Fibroblast of lung (primary cell): ENCODE measurements around the gene POU2F1. TPM values are rescaled to one million over a fixed set of nuclear protein-coding genes. Genes with fewer than 3 reads are reported as not detected.

Experiments used
- DNase-seq, 2 donors: peaks; one replicate each; pipeline versions ENCODE4 v3.0.0 to v3.0.0-alpha.2; 2010; ENCODE audit warnings: low read depth in 2 of 2
- H2AFZ ChIP-seq: 2 replicates; pipeline ENCODE4 v1.5.1; 2012; ENCODE audit warnings: low read length, control low read depth, inconsistent platforms
- H3K27ac ChIP-seq: 2 replicates; pipeline ENCODE4 v1.5.1; 2011; ENCODE audit warnings: low read length, control low read depth; ENCODE audit not compliant: insufficient read depth
- H3K27me3 ChIP-seq: 2 replicates; pipeline ENCODE4 v1.5.1; 2011; ENCODE audit warnings: mild to moderate bottlenecking, low read length; ENCODE audit not compliant: control insufficient read depth, insufficient read depth
- H3K36me3 ChIP-seq: 2 replicates; pipeline ENCODE4 v1.5.1; 2011; ENCODE audit warnings: low read length; ENCODE audit not compliant: control insufficient read depth, insufficient read depth
- H3K4me1 ChIP-seq: 2 replicates; pipeline ENCODE4 v1.5.1; 2011; ENCODE audit warnings: low read length; ENCODE audit not compliant: control insufficient read depth, insufficient read depth; ENCODE audit errors: extremely low read depth
- H3K4me2 ChIP-seq: 2 replicates; pipeline ENCODE4 v1.5.1; 2011; ENCODE audit warnings: low read length, control low read depth; ENCODE audit not compliant: insufficient read depth; ENCODE audit errors: extremely low read depth
- H3K4me3 ChIP-seq, 4 experiments: fragments of 200-600 bp in 1 of 4; sonication (generic) in 1 of 4; replicated peaks in 1 of 4; 2 replicates each; pipeline ENCODE4 v1.5.1; 2011 to 2016; ENCODE audit warnings: low read length in 4 of 4, low read depth in 3 of 4, mild to moderate bottlenecking in 3 of 4, control low read depth in 2 of 4, inconsistent platforms in 1 of 4, mixed read lengths in 1 of 4; ENCODE audit not compliant: insufficient read depth in 1 of 4; ENCODE audit errors: control extremely low read depth in 1 of 4
- H3K79me2 ChIP-seq: 2 replicates; pipeline ENCODE4 v1.5.1; 2012; ENCODE audit warnings: mild to moderate bottlenecking, low read length, inconsistent platforms; ENCODE audit not compliant: control insufficient read depth, insufficient read depth
- H3K9ac ChIP-seq: 2 replicates; pipeline ENCODE4 v1.5.1; 2011; ENCODE audit warnings: mild to moderate bottlenecking, low read length, control low read depth; ENCODE audit not compliant: insufficient read depth
- H3K9me3 ChIP-seq: 2 replicates; pipeline ENCODE4 v1.5.1; 2012; ENCODE audit warnings: low read depth, low read length; ENCODE audit not compliant: control insufficient read depth, insufficient read depth
- H4K20me1 ChIP-seq: 2 replicates; pipeline ENCODE4 v1.5.1; 2011; ENCODE audit warnings: low read length; ENCODE audit not compliant: control insufficient read depth, insufficient read depth; ENCODE audit errors: extremely low read depth
- EZH2 ChIP-seq: IDR thresholded peaks from 2 replicates; pipeline ENCODE4 v1.5.1; 2012; ENCODE audit warnings: low read length, control low read depth, mild to moderate bottlenecking; ENCODE audit errors: missing control alignments
- polyA plus RNA-seq, 2 donors: library from polyadenylated mRNA; depleted of rRNA in 1 of 2; stranded (reverse) in 1 of 2; unstranded in 1 of 2; fragments of >200 nt; gene quantifications; 2 replicates each; pipeline ENCODE4 v1.2.1, GENCODE V29; 2011 to 2012; ENCODE audit warnings: missing spikeins in 1 of 2
- total RNA-seq: library from RNA; depleted of rRNA; stranded (reverse); fragments of >200 nt; gene quantifications from 2 replicates; pipeline ENCODE4 v1.2.1, GENCODE V29; 2014
- TF ChIP-seq, protein P1 (sequence below), 2 donors: IDR thresholded peaks in 1 of 2; conservative IDR thresholded peaks in 1 of 2; 1 replicate in 1 of 2; 2 replicates in 1 of 2; pipeline ENCODE4 v1.5.1; 2011 to 2012; ENCODE audit warnings: low read length in 2 of 2, control low read depth in 1 of 2, inconsistent platforms in 1 of 2, low read depth in 1 of 2, mild to moderate bottlenecking in 1 of 2

The POU2F1 gene
- total and polyA plus RNA-seq, 2 donors (not counting 1 experiment from before 2014, with no cell fraction given), result 3.5 to 4.3 TPM

DNA sequence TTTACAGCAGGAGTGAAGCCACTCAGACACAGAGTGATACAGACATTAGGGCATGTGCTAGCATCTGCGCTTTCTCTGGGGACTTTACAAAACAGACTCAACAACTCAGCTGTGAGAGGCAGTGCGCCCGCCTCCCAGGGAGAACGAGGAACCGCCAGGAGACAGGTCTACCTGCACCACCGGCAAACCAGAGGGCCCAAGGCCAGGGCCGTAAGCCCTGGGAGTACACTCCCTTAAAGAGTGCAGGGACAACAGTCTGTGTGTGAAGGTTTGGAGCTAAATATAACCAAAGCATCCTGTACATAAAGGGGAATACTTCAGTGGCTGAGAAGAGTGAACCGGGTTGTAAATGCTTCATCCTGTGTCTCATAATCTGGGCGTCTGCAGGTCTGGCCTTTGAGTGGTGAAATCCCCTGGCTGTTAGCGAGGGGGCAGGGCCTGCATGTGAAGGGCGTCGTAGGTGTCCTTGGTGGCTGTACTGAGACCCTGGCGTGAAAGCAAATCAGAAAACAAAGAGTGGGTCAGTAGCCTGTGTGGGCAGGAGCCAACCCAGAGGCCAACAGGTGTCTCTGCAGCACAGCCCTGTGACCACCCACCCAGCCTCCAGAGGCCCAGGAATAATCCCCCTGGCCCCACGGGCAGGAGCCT, 210.7 kb downstream of the POU2F1 start:
- Histone ChIP-seq H3K27me3 (no peaks in the 10 kb centered on the region), H3K27ac (no peak overlapping the region), H3K9ac (no peak overlapping the region), H3K9me3 (no peaks in the 10 kb centered on the region), H2AFZ (no peak overlapping the region), H3K79me2 (no peaks in the 10 kb centered on the region), H3K4me2 (no peak overlapping the region), H4K20me1 (no peaks in the 10 kb centered on the region), H3K4me1 (no peaks in the 10 kb centered on the region), H3K4me3 (no peak overlapping the region), H3K36me3 (no peaks in the 10 kb centered on the region)
- DNase-seq, result no peak
- TF ChIP-seq, protein P1, sequence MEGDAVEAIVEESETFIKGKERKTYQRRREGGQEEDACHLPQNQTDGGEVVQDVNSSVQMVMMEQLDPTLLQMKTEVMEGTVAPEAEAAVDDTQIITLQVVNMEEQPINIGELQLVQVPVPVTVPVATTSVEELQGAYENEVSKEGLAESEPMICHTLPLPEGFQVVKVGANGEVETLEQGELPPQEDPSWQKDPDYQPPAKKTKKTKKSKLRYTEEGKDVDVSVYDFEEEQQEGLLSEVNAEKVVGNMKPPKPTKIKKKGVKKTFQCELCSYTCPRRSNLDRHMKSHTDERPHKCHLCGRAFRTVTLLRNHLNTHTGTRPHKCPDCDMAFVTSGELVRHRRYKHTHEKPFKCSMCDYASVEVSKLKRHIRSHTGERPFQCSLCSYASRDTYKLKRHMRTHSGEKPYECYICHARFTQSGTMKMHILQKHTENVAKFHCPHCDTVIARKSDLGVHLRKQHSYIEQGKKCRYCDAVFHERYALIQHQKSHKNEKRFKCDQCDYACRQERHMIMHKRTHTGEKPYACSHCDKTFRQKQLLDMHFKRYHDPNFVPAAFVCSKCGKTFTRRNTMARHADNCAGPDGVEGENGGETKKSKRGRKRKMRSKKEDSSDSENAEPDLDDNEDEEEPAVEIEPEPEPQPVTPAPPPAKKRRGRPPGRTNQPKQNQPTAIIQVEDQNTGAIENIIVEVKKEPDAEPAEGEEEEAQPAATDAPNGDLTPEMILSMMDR (conservative IDR thresholded peaks at IDR 0.05 in 1 of 2, IDR thresholded peaks at IDR 0.05 in 1 of 2; ENCODE audit: low read depth in 1 of 2, low read length in 2 of 2), result no peak

DNA sequence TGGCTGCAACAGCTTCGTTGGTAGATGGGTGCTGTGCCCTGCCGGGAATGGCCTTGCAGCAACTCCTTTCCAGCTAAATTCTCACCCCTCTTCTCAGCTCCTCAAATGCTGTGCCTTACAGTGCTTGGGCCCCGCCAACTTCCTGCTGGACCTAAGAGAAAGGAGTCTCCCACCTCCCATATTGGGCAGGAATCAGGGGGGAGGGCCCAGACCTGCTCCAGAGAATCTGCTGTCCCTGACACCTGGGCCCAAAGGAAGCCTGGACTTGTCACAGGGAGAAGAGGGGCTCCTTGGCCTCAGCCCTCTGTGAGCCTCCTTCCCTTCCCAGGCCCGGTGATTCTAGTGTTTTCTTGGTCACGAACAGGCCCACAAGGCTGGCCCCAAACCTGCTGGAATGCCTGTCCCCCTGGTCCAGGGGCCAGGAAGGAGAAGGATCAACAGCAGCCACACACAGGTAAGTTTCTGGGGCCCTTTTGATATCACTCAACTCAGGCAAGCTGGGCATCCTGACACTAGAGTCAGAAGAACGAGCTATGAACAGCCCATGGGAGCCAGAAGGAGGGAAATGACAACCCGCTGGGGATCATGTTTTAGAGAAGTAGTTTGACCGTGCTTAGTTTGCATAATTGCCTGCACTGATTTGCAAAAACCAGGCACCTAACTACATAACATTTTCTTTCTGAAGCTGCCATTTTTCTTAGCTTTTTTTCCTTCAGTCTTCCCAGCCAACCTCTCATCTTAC, 211.4 kb downstream of the POU2F1 start:
- Histone ChIP-seq H3K4me3 (no peak overlapping the region), H4K20me1 (no peaks in the 10 kb centered on the region), H3K4me2 (no peak overlapping the region), H3K36me3 (no peaks in the 10 kb centered on the region), H2AFZ (no peak overlapping the region), H3K9ac (no peak overlapping the region), H3K79me2 (no peaks in the 10 kb centered on the region), H3K27ac (no peak overlapping the region), H3K27me3 (no peaks in the 10 kb centered on the region), H3K9me3 (no peaks in the 10 kb centered on the region), H3K4me1 (no peaks in the 10 kb centered on the region)
- TF ChIP-seq EZH2, result no peak
- TF ChIP-seq, protein P1 (conservative IDR thresholded peaks at IDR 0.05 in 1 of 2, IDR thresholded peaks at IDR 0.05 in 1 of 2; ENCODE audit: low read depth in 1 of 2, low read length in 2 of 2), result no peak
- DNase-seq, result no peak

DNA sequence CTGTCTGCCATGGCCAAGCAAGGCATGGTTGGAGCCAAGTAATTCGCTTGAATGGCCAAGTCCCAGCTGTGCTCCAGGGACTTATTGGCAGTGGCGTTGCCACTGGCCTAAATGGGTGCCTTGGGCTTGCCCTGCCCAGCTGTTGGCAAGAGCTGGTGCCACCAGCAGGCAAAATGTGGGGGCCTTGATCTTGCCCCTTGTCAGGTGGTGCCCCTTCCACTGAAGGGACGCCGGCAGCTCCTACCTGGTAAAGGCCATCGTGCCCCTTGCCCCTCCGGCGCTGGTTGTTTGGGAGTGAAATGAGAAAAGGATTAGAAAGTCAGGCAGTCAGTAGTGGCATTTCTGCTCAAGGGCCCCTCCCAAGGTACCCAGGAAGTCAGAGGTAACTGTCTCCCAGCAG, 212.1 kb downstream of the POU2F1 start:
- H3K36me3 ChIP-seq, result no peaks in the 10 kb centered on the region
- H3K9me3 ChIP-seq, result no peaks in the 10 kb centered on the region
- DNase-seq, result no peak
- no peaks in the 10 kb centered on the region for H3K27me3 ChIP-seq
- H3K4me2 ChIP-seq, result no peak overlapping the region
- H3K9ac ChIP-seq, result no peak overlapping the region
- no peak for TF ChIP-seq EZH2
- TF ChIP-seq, protein P1 (conservative IDR thresholded peaks at IDR 0.05 in 1 of 2, IDR thresholded peaks at IDR 0.05 in 1 of 2; ENCODE audit: low read depth in 1 of 2, low read length in 2 of 2), result no peak
- H4K20me1 ChIP-seq, result no peaks in the 10 kb centered on the region
- no peaks in the 10 kb centered on the region for H3K79me2 ChIP-seq
- no peak overlapping the region for H3K4me3 ChIP-seq
- no peak overlapping the region for H2AFZ ChIP-seq
- H3K4me1 ChIP-seq, result no peaks in the 10 kb centered on the region
- H3K27ac ChIP-seq, result no peak overlapping the region
